ENCODE data around the gene PLOD3.
"Not testable (repeated sequence)": the region's sequence is repeated elsewhere in the genome, so short reads cannot be mapped to it uniquely, and the experiment has no call there.

Gene PLOD3, protein sequence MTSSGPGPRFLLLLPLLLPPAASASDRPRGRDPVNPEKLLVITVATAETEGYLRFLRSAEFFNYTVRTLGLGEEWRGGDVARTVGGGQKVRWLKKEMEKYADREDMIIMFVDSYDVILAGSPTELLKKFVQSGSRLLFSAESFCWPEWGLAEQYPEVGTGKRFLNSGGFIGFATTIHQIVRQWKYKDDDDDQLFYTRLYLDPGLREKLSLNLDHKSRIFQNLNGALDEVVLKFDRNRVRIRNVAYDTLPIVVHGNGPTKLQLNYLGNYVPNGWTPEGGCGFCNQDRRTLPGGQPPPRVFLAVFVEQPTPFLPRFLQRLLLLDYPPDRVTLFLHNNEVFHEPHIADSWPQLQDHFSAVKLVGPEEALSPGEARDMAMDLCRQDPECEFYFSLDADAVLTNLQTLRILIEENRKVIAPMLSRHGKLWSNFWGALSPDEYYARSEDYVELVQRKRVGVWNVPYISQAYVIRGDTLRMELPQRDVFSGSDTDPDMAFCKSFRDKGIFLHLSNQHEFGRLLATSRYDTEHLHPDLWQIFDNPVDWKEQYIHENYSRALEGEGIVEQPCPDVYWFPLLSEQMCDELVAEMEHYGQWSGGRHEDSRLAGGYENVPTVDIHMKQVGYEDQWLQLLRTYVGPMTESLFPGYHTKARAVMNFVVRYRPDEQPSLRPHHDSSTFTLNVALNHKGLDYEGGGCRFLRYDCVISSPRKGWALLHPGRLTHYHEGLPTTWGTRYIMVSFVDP

GRCh38 chr7:101217388-101218235, at the start of gene PLOD3, which contains the start of gene ZNHIT1:
Gene PLOD3 (minus strand): TSS chr7:101217581. CDS start chr7:101217274, 307 bp downstream.
Gene ZNHIT1 (plus strand): TSS chr7:101218165. CDS start chr7:101218196, 31 bp downstream.
- peak; percentile 97 for DNase-seq

DNA sequence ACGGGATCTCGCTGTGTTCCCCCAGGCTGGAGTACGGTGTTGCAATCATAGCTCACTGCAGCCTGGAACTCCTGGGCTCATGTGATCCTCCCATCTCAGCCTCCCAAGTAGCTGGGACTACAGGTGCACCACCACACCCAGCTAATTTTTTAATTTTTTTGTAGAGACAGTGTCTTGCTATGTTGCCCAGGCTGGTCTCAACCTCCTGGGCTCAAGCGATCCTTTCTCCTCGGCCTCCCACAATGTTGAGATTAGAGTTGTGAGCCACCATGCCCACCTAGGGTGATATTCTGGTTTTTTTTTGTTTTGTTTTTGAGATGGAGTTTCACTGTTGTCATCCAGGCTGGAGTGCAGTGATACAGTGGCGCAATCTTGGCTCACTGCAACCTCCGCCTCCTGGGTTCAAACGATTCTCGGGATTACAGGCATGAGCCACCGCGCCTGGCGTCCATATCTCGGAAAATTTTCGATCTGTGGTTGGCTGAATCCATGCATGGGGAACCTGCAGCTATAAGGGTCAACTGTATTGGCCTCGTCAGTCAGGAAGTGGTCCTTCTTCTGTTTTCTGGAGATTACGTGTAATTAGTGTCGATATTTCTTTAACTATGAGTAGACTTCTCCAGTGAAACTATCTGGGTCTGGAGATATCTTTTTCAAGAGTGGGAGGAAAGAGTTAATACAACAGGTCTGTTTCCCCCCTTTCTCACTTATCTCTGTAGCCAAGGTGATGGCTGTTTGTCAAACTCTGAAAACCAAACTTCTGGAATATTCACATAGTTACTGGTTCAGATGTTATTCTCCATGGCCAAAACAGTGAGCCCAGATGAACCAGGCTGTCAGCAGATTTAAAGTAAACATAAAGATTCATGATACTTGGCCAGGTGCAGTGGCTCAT, 48.5 kb upstream of the PLOD3 start:
- DNase-seq: no peak

DNA sequence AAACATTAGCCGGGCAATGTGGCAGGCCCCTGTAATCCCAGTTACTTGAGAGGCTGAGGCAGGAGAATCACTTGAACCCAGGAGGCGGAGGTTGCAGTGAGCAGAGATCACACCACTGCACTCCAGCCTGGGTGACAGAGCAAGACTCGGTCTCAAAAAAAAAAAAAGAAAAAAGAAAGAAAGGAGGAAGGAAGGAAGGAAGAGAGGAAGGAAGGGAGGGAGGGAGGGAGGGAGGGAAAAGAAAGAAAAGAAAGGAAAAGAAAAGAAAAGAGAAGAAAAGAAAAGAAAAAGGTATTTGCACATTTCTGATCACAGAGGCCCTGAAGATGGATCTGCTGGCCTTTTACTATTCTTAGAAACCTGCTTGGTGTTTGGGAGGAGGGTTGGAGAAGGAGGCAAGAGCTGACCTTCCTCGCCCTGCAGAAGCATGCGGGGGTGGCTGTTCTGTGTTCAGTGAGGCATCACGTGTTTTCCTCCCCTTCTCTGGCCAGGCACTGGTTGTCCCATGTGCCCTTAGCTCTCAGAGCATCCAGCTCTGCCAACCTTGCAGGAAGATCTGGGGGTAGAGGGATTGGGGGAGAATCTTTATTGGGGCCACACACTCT, 46.8 kb upstream of the PLOD3 start:
- not testable (repeated sequence) for DNase-seq

GRCh38 chr7:101258243-101258731, 40.9 kb upstream of the PLOD3 start:
- DNase-seq: no peak

- DNase-seq: no peak
These were observed 38.4 kb upstream of the PLOD3 start for GRCh38 chr7:101255796-101256195.

DNA sequence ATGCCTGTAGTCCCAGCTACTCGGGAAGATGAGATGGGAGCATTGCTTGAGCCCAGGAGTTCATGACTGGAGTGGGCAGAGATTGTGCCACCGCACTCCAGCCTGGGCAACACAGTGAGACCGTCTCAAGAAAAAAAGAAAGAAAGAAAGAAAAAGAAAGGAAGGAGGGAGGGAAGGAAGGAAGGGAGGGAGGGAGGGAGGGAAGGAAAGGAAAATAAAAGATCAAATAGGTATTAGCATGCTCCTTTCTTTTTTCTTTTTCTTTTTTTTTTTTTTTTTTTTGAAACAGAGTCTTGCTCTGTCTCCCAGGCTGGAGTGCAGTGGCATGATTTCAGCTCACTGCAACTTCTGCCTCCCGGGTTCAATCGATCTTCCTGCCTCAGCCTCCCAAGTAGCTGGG, 35.8 kb upstream of the PLOD3 start:
- not testable (repeated sequence) for DNase-seq

DNA sequence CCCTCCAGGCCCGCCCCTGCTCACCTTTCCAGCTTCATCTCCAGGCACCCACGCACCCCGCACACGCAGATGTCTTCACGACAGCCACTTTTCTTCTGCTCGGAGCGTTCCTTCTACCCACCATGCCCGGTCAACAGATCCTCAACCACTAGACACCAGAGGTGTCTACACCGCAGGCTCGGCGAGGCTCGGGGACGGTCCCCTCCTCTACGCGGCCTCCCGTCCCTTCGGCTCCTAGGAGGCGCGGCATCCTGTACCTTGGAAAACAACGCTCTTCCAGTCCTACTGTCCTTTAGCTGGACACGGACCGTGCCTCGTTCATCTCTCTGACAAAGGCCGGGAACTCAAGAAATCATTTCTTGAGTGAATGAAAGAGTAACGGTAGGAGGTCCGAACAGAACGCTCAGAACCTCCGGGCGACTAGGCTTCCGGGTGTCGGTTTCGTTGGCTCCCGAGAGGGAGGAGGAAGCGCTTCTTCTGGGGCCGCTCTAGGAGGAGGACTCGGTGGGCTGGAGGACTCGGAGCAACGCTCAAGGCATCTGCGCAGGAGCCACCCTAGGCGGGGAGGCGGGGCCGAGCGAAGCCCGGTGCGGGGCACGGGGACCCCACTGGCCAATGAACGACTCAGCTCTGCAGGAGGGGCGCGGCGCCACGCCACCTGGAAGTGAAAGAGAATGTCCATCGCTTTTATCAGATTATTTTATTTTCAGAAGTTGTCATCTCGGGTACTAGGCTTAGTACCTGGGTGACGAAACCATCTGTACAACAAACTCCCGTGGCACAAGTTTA, 34.7 kb upstream of the PLOD3 start:
- peak; percentile 97 for DNase-seq

GRCh38 chr7:101250324-101250723, 32.9 kb upstream of the PLOD3 start:
- DNase-seq: no peak

DNA sequence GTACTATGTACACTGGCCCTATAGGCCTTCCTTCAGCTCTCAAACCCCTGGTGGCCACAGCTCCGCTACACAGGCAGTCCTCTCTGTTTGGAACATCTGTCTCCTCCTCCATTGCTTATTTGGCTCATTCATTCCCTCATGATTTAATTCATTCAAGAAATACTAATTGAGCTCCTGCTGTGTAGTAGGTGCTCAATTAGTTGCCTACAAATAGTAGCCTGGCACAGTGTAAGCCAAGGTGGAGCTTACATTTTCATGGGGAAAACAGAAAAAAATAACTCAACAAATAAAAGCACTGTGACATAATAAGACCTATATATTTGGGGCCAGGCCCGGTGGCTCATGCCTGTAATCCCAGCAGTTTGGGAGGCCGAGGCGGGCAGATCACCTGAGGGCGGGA, 30.9 kb upstream of the PLOD3 start:
- no peak for DNase-seq

DNA sequence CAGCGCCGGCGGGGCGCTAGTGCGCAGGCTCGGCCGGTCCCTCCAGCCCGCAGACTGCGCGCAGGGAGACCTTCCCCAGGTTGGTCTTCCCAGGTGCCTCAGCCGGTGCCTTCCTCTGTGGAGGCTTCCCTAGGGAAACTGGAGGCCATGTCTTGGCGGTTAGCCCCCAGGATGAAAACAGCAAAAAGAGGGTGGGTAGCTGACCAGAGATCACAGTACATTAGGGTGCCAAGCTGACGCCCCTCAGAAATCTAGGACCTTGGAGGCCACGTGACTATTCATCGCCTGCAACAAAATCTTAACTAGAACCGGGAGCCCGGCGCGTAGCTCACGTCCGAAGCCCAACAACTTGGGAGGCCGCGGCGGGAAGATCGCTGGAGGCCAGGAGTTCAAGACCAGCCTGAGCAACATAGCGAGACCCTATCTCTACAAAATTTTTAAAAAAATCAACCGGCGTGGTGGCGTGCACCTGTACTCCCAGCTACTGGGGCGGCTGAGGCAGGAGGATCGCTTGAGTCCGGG, 27.8 kb upstream of the PLOD3 start:
- DNase-seq: no peak

DNA sequence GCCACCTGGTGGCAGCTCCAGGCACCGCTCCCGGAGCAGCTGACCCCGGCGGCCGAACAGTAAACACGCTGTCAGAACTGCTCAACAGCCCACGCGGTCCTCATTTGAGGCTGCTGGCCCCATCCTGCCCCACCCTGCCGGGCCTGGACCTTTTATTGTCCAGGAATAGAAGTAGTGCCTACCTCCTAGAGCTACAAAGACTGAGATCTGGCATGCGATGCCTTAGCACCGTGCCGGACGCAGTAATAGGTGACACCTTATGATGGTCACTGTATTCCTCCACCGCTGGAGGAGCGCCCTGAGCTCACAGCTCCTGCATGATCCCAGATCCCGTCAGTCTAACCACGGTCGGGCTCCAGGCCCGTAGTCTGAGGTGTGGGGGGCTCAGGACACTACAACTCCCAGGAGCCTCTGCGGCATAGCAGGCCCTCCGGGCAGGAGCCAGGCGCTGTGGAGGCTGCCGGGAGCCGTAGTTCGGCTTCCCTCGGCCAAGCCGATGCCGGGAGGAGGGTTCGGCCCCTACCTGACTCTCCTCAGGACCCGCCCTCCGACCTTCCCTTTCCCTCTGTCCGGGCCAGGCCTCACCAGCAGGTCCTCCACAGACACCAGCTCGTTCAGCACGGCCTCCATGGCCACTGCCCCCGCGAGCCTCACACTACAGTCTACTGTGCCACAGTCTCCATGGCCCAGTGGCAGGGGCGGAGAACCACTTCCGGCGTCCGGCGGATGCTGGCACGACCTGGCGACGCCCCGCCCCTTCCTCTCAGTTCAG, 27.2 kb upstream of the PLOD3 start, which contains the start of gene FIS1:
FIS1 (minus strand) TSS at position 707 of the 772 bp plus-strand sequence; CDS start at position 630, 77 bp downstream.
- DNase-seq: peak; percentile 93

- no peak for DNase-seq
These were observed 26.4 kb upstream of the PLOD3 start for GRCh38 chr7:101243646-101244374.

DNA sequence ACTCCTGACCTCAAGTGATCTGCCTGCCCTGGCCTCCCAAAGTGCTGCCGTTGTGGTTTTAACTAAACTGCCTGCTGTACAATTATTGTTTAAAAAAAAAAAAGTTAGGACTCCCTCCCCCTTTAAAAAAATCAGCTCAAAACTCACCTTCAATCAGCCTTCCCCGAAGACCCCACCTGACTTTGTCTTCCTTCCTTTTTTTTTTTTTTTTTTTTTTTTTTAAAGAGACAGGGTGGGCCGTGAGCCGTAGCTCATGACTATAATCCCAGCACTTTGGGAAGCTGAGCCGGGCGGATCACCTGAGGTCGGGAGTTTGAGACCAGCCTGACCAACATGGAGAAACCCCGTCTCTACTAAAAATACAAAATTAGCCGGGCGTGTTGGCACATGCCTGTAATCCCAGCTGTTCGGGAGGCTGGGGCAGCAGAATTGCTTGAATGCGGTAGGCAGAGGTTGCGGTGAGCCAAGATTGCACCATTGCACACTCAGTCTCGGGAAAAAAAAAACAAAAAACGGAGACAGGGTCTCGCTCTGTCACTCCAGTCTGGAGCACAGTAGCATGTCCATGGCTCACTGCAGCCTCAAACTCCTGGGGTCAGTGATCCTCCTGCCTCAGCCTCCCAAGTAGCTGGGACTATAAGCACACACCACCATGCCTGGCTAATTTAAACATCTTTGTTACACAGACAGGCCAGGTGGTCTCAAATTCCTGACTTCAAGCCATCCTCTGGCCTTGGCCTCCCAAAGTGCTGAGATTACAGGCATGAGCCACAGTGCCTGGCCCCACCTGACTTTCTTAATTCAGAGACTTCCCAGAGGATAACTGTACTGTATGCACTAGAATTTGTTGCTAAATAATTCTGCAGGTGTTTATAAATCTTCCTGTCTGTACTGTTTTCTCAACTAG, 24.3 kb upstream of the PLOD3 start:
- no peak for DNase-seq

DNA sequence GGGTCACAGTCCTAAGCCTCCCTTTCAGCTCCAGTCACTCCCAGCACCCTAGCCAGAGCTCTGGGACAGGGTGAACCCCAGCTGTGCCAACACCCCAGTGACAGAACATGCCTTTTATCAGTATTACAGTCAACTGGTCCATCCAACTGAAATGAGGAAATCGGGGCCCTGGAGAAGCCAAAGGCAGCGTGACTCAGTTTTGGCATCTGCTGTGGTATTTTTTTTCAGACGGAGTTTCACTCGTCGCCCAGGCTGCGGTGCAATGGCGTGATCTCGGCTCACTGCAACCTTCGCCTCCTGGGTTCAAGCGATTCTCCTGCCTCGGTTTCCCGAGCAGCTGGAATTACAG, 23.6 kb upstream of the PLOD3 start:
- no peak for DNase-seq

- DNase-seq: no peak
These were observed 23.0 kb upstream of the PLOD3 start for GRCh38 chr7:101240226-101241014.

DNA sequence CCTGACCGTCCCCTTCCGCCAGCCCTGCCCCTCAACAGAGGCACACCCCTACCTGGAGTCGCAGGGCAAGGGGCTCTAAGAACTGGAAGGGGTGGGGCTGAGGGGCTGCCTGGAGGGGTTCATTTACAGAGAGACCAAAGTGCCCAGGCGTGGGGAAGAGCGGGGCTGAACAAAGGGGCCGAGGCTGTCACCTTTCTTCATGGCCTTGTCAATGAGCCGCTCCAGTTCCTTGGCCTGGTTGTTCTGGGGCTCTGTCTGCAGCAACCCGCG, 22.5 kb upstream of the PLOD3 start:
- no peak for DNase-seq

All from DMS 273 treated with DMSO at 0.1 percent for 48 hours (cell line).